Measurements from ENCODE around the gene TULP4.

GRCh38 chr6:158507174-158507573 lies 194.9 kb downstream of the TULP4 start:
- TF ChIP-seq CTCF (IDR thresholded peaks at IDR 0.05) (no peak), POLR2A (IDR thresholded peaks at IDR 0.05) (no peak), EP300 (IDR thresholded peaks at IDR 0.05) (no peak)

Data from sigmoid colon (tissue), 4 donors.